Mesenchymal stem cell (in vitro differentiated cells and primary cell): ENCODE data around the gene ID2.
A peak's percentile ranks its signal among the peaks of the same experiment; 100 is the strongest.

Experiments used
- DNase-seq: peaks from one replicate; pipeline ENCODE4 v3.0.0-alpha.2; 2013
- H2AFZ ChIP-seq: one replicate; pipeline ENCODE4 v1.6.1; 2013; ENCODE audit warnings: low read depth, mild to moderate bottlenecking, control low read depth, inconsistent platforms, low read length, moderate library complexity
- H2AK5ac ChIP-seq: 2 replicates; pipeline ENCODE4 v1.6.1; 2013; ENCODE audit warnings: low read length, moderate library complexity, mild to moderate bottlenecking, inconsistent platforms; ENCODE audit not compliant: severe bottlenecking
- H2BK120ac ChIP-seq: one replicate; pipeline ENCODE4 v1.6.1; 2013; ENCODE audit warnings: low read depth, mild to moderate bottlenecking, inconsistent platforms, low read length, moderate library complexity
- H2BK12ac ChIP-seq, 2 experiments: one replicate each; pipeline ENCODE4 v1.6.1; 2013; ENCODE audit warnings: inconsistent platforms in 2 of 2, low read length in 2 of 2, mild to moderate bottlenecking in 2 of 2, moderate library complexity in 2 of 2, control low read depth in 1 of 2
- H2BK15ac ChIP-seq: one replicate; pipeline ENCODE4 v1.6.1; 2013; ENCODE audit warnings: mild to moderate bottlenecking, low read depth, inconsistent platforms; ENCODE audit not compliant: poor library complexity, severe bottlenecking
- H2BK5ac ChIP-seq: 2 replicates; pipeline ENCODE4 v1.6.1; 2013; ENCODE audit warnings: low read depth, mild to moderate bottlenecking, low read length, control low read depth, inconsistent platforms; ENCODE audit not compliant: poor library complexity, severe bottlenecking
- H3K14ac ChIP-seq, 2 experiments: one replicate each; pipeline ENCODE4 v1.6.1; 2013; ENCODE audit warnings: inconsistent platforms in 2 of 2, low read length in 2 of 2, control low read depth in 1 of 2, mild to moderate bottlenecking in 1 of 2, moderate library complexity in 1 of 2
- H3K18ac ChIP-seq, 2 experiments: one replicate each; pipeline ENCODE4 v1.6.1; 2013; ENCODE audit warnings: inconsistent platforms in 2 of 2, low read length in 2 of 2, control low read depth in 1 of 2, low read depth in 1 of 2, mild to moderate bottlenecking in 1 of 2
- H3K23ac ChIP-seq, 2 experiments: one replicate each; pipeline ENCODE4 v1.6.1; 2013; ENCODE audit warnings: inconsistent platforms in 2 of 2, low read length in 2 of 2, mild to moderate bottlenecking in 2 of 2, moderate library complexity in 2 of 2, control low read depth in 1 of 2
- H3K27ac ChIP-seq: 2 replicates; pipeline ENCODE4 v1.5.1; 2013; ENCODE audit warnings: mild to moderate bottlenecking, moderate library complexity, low read length, control low read depth, inconsistent platforms; ENCODE audit not compliant: poor library complexity, severe bottlenecking
- H3K27me3 ChIP-seq, 2 experiments: 2 replicates each; pipeline versions ENCODE4 v1.6.1 to v1.7.0; 2013; ENCODE audit warnings: low read length in 2 of 2, mild to moderate bottlenecking in 2 of 2, moderate library complexity in 2 of 2, control low read depth in 1 of 2, inconsistent platforms in 1 of 2; ENCODE audit not compliant: control insufficient read depth in 1 of 2, insufficient read depth in 1 of 2
- H3K36me3 ChIP-seq, 2 experiments: 2 replicates each; pipeline versions ENCODE4 v1.6.1 to v1.7.0; 2013; ENCODE audit warnings: low read length in 2 of 2, control low read depth in 1 of 2, inconsistent platforms in 1 of 2, low read depth in 1 of 2, mild to moderate bottlenecking in 1 of 2; ENCODE audit not compliant: insufficient read depth in 2 of 2, control insufficient read depth in 1 of 2
- H3K4ac ChIP-seq, 2 experiments: one replicate each; pipeline ENCODE4 v1.6.1; 2013; ENCODE audit warnings: inconsistent platforms in 2 of 2, low read length in 2 of 2, mild to moderate bottlenecking in 2 of 2, moderate library complexity in 2 of 2, control low read depth in 1 of 2, low read depth in 1 of 2
- H3K4me1 ChIP-seq: 2 replicates; pipeline ENCODE4 v1.6.1; 2013; ENCODE audit warnings: low read depth, low read length, control low read depth; ENCODE audit not compliant: control insufficient read depth, insufficient read depth
- H3K4me2 ChIP-seq: 2 replicates; pipeline ENCODE4 v1.6.1; 2013; ENCODE audit warnings: low read length, mild to moderate bottlenecking, inconsistent platforms; ENCODE audit not compliant: poor library complexity, severe bottlenecking
- H3K4me3 ChIP-seq, 2 experiments: 2 replicates each; pipeline versions ENCODE4 v1.5.1 to v1.7.0; 2013; ENCODE audit warnings: low read length in 2 of 2, mild to moderate bottlenecking in 2 of 2, control low read depth in 1 of 2, low read depth in 1 of 2; ENCODE audit not compliant: insufficient read depth in 1 of 2
- H3K79me1 ChIP-seq: replicated peaks from 2 replicates; pipeline ENCODE4 v1.6.1; 2013; ENCODE audit warnings: mild to moderate bottlenecking, control low read depth, low read length, inconsistent platforms; ENCODE audit not compliant: poor library complexity, severe bottlenecking
- H3K9ac ChIP-seq: 2 replicates; pipeline ENCODE4 v1.7.0; 2013; ENCODE audit warnings: mild to moderate bottlenecking, low read length, moderate library complexity
- H3K9me3 ChIP-seq: 2 replicates; pipeline ENCODE4 v1.7.0; 2013; ENCODE audit warnings: mild to moderate bottlenecking, low read length; ENCODE audit not compliant: control insufficient read depth
- H4K8ac ChIP-seq: one replicate; pipeline ENCODE4 v1.6.1; 2013; ENCODE audit warnings: inconsistent platforms, mild to moderate bottlenecking, low read length, moderate library complexity
- H4K91ac ChIP-seq: one replicate; pipeline ENCODE4 v1.6.1; 2013; ENCODE audit warnings: mild to moderate bottlenecking, low read length, inconsistent platforms
- WGBS: methylation state at CpG from one replicate; pipeline ENCODE4 v1.1.7; 2013; ENCODE audit warnings: mixed read lengths; 5-methylcytosine and 5-hydroxymethylcytosine counted together

ID2 gene

DNA sequence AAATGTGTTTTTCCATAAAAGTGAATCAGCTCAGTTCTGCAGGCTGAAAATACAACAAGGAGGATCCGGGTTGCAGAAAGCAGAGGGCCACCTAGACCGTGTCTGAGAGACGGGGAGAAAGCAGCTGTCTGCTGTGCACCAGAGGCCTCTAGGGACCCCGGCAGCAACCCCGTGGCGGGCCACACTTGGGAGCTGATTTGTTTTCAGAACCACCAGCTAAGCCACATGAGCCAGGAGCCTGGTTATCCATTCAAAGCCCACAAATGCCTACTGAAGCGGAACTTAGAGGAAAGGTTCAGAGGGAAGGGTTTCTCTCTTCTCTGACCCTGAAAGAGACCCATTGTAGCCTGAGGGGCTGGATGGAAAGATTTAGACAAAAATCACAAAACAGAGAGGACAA lies 28.4 kb upstream of the ID2 start:
- H3K18ac ChIP-seq: no peak overlapping the region
- WGBS: 86% methylated on average over 6 of the region's 7 CpGs

DNA sequence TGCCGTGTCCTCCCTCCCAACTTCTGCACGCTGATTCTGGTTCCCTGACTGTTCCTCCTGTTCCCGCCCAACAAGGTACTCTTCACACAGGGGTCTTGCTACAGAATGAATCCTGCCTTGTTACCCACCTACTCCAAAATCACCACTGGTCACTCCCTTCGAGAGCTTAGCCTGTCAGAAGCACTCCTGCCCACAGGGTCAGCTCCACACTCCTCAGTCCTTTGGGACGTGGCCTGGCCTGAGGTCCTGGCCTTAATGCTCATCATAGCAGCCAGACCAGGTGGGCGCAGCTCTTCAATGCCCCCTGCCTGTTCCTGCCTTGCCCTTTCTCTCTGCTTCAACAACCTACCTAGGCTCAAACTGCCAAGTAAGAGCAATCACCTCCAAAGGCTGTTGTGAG lies 27.8 kb upstream of the ID2 start:
- Histone ChIP-seq H3K14ac (peak overlapping the region in 1 of 2 experiments; percentile 61), H3K27me3 (no peaks in the 10 kb centered on the region), H2BK5ac (no peak overlapping the region), H3K27ac (no peak overlapping the region), H3K9me3 (no peaks in the 10 kb centered on the region), H3K9ac (no peak overlapping the region), H2BK15ac (no peak overlapping the region), H3K4me1 (peaks cover 14% of the 10 kb centered on the region), H3K23ac (no peak overlapping the region), H3K79me1 (no peaks in the 10 kb centered on the region), H3K4ac (no peak overlapping the region), H2BK12ac (no peak overlapping the region), H2AFZ (no peak overlapping the region), H2BK120ac (no peak overlapping the region), H4K8ac (no peak overlapping the region), H3K4me3 (no peak overlapping the region), H3K18ac (peak overlapping the region in 1 of 2 experiments; percentile 11), H3K36me3 (no peaks in the 10 kb centered on the region), H3K4me2 (no peak overlapping the region), H4K91ac (no peak overlapping the region), H2AK5ac (peak overlapping the region; percentile 21)
- no peak for DNase-seq
- 90% methylated on average over 6 of the region's 6 CpGs for WGBS

More for the DNA sequence above, 28.4 kb upstream of the ID2 start:
- no peak overlapping the region for H2BK15ac ChIP-seq
- no peak overlapping the region for H3K4ac ChIP-seq
- H2AK5ac ChIP-seq: no peak overlapping the region
- H3K9ac ChIP-seq: no peak overlapping the region
- H3K14ac ChIP-seq: no peak overlapping the region
- no peaks in the 10 kb centered on the region for H3K36me3 ChIP-seq
- no peaks in the 10 kb centered on the region for H3K27me3 ChIP-seq
- H3K27ac ChIP-seq: no peak overlapping the region
- H3K4me2 ChIP-seq: no peak overlapping the region
- no peak overlapping the region for H2BK12ac ChIP-seq
- no peak overlapping the region for H4K91ac ChIP-seq
- H3K4me1 ChIP-seq: peaks cover 14% of the 10 kb centered on the region
- no peaks in the 10 kb centered on the region for H3K9me3 ChIP-seq
- no peak overlapping the region for H3K4me3 ChIP-seq
- no peak for DNase-seq
- no peak overlapping the region for H3K23ac ChIP-seq
- no peak overlapping the region for H2AFZ ChIP-seq
- no peak overlapping the region for H4K8ac ChIP-seq
- no peak overlapping the region for H2BK5ac ChIP-seq
- no peak overlapping the region for H2BK120ac ChIP-seq
- H3K79me1 ChIP-seq: no peaks in the 10 kb centered on the region

GRCh38 chr2:8654483-8654882 lies 27.4 kb upstream of the ID2 start:
- Histone ChIP-seq H3K27ac (no peak overlapping the region), H3K14ac (no peak overlapping the region), H3K23ac (no peak overlapping the region), H3K27me3 (no peaks in the 10 kb centered on the region), H3K9me3 (no peaks in the 10 kb centered on the region), H3K4ac (no peak overlapping the region), H4K91ac (no peak overlapping the region), H2AFZ (no peak overlapping the region), H2BK15ac (no peak overlapping the region), H3K9ac (no peak overlapping the region), H3K4me2 (no peak overlapping the region), H3K36me3 (no peaks in the 10 kb centered on the region), H4K8ac (no peak overlapping the region), H3K79me1 (no peaks in the 10 kb centered on the region), H2BK120ac (no peak overlapping the region), H3K18ac (peak overlapping the region in 1 of 2 experiments; percentile 11), H2AK5ac (no peak overlapping the region), H3K4me1 (peaks cover 17% of the 10 kb centered on the region), H3K4me3 (no peak overlapping the region), H2BK5ac (no peak overlapping the region), H2BK12ac (no peak overlapping the region)
- DNase-seq: no peak

DNA sequence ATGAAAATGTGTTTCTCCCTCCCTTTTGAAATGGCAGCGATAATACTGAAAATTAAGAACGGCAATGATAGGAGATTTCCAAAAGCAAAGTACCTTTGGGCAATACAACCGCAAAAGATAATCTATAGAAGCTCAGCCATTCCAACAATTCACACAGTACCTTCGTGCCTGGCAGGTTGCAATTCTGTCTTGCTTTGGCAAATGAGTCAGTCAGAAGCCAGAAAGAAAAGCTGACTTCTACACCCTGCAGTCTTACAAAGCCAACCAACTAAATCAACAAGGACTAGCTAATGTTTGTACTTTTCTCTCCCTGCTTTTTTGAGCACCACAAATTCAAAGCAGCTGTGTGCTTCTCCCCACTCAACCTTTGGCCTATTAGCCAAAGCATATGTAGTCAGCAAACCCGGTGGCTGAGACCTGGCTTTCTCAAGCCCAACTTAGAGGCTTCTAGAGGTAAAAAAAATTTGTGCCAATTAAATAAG lies 25.7 kb upstream of the ID2 start:
- 77% methylated on average over 5 of the region's 5 CpGs for WGBS
- H3K4me2 ChIP-seq: no peak overlapping the region
- peak; percentile 76 for DNase-seq

More for the DNA sequence above, 25.7 kb upstream of the ID2 start:
- no peak overlapping the region for H4K91ac ChIP-seq
- no peaks in the 10 kb centered on the region for H3K36me3 ChIP-seq
- H3K27me3 ChIP-seq: no peaks in the 10 kb centered on the region
- H2BK12ac ChIP-seq: no peak overlapping the region
- H3K4me3 ChIP-seq: no peak overlapping the region
- H3K27ac ChIP-seq: peak overlapping the region; percentile 25
- H2AK5ac ChIP-seq: no peak overlapping the region
- no peak overlapping the region for H2BK5ac ChIP-seq
- H2BK120ac ChIP-seq: no peak overlapping the region
- no peak overlapping the region for H3K23ac ChIP-seq
- H3K4ac ChIP-seq: no peak overlapping the region
- no peaks in the 10 kb centered on the region for H3K9me3 ChIP-seq
- no peaks in the 10 kb centered on the region for H3K79me1 ChIP-seq
- H2BK15ac ChIP-seq: no peak overlapping the region
- H3K14ac ChIP-seq: no peak overlapping the region
- no peak overlapping the region for H2AFZ ChIP-seq
- H3K4me1 ChIP-seq: peaks cover 17% of the 10 kb centered on the region
- H3K18ac ChIP-seq: no peak overlapping the region
- no peak overlapping the region for H3K9ac ChIP-seq
- no peak overlapping the region for H4K8ac ChIP-seq
